Epithelial cell of proximal tubule (primary cell): ENCODE results near the gene NAV2. TPM values are rescaled to one million over a fixed set of nuclear protein-coding genes. Genes with fewer than 3 reads are reported as not detected.

Experiments used
- DNase-seq: peaks from one replicate; pipeline ENCODE4 v3.0.0-alpha.2; 2011; ENCODE audit warnings: low read depth
- H3K4me3 ChIP-seq: 2 replicates; pipeline ENCODE4 v1.5.1; 2011; ENCODE audit warnings: low read depth, mild to moderate bottlenecking, low read length
- total RNA-seq: library from RNA; depleted of rRNA; stranded (reverse); fragments of >200 nt; gene quantifications from 2 replicates; pipeline ENCODE4 v1.2.3, GENCODE V29; 2015
- TF ChIP-seq, protein P1 (sequence below): conservative IDR thresholded peaks from 2 replicates; pipeline ENCODE4 v1.5.1; 2012; ENCODE audit warnings: low read depth, mild to moderate bottlenecking, low read length

NAV2 gene
- total RNA-seq, 1 donor from 2014 or later: 19.0 TPM

DNA sequence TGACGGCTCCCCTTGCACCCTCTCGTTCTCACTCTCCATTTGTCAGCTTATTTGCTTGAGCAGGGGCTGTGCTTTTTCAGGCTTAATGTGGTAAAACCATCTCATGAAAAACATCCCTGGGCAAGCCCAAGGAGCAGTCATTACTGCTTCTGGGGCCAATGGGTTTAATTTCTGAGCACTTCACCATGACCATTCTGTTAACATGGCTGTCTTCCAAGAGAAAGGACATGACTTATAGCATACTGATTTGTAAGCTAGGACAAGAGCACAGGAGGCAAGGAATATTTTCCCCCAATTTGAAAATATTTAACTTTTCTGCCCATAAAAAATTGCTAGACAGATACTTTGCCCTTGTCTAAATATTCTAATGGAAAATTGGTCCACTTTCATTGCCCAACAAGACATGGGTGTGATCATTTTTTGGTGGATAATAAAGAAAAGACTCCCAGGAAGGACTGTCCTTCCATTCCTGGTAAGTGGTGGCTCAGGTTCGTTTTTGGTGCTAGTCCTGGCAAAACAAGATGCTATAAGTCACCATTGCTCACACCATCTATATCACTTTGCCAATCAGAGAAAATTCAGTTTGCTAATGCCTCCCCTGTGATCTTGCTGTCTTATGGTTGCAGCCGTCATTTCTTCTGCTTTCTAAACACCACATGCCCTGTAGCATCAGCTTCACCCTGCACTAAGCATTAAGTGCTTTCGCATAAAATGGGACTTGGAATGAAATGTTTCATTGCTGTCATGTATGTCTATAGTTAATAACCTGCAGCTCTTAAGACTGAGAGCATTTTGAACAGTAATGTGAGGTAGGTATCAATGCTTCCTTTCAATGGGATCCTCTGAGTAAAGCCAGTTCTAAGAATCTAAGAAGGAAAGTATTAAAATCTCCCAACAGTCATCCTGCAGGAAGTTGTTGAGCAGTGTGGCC, 339.1 kb downstream of the NAV2 start:
- TF ChIP-seq, protein P1, sequence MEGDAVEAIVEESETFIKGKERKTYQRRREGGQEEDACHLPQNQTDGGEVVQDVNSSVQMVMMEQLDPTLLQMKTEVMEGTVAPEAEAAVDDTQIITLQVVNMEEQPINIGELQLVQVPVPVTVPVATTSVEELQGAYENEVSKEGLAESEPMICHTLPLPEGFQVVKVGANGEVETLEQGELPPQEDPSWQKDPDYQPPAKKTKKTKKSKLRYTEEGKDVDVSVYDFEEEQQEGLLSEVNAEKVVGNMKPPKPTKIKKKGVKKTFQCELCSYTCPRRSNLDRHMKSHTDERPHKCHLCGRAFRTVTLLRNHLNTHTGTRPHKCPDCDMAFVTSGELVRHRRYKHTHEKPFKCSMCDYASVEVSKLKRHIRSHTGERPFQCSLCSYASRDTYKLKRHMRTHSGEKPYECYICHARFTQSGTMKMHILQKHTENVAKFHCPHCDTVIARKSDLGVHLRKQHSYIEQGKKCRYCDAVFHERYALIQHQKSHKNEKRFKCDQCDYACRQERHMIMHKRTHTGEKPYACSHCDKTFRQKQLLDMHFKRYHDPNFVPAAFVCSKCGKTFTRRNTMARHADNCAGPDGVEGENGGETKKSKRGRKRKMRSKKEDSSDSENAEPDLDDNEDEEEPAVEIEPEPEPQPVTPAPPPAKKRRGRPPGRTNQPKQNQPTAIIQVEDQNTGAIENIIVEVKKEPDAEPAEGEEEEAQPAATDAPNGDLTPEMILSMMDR: no peak
- no peak overlapping the region for H3K4me3 ChIP-seq
- DNase-seq: no peak

DNA sequence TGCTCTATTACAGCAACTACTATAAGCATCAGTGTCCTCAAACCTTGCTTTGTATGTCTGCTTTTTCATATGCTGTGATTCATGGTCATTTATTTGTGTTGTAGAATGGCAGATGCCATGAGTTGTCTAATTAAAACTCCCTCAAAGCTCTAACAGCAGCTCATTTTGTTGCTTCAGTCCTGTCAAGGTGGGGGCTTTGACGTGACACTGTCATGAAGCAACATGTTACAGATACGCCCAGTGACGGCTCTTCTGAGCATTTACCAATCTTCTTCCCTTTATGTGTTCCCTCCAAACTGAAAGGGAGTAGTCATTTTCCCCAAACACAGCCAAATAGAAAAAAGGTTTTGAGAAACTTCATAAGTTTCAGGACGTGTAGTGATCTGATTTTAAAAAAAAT, 340.9 kb downstream of the NAV2 start:
- no peak overlapping the region for H3K4me3 ChIP-seq
- TF ChIP-seq, protein P1: no peak
- DNase-seq: no peak

DNA sequence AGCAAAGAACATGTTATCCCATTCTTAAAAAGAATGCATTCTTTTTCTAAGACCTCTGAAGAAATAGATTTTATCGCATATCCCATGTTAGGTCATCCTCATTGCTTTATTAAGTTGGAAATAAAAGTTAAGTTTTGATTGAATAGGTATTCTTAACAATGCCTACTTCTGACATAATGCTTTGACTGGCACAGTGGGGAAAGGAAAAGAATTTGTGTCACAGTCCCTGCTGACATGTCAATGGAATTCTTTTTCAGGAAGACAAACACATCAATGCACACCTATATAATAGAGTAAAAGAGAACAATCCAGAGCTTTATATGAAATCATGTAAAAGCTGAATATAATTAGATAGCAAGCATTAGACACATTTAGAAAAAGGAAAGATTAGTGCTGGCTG, 341.9 kb downstream of the NAV2 start:
- H3K4me3 ChIP-seq: no peak overlapping the region
- DNase-seq: no peak
- TF ChIP-seq, protein P1: no peak

DNA sequence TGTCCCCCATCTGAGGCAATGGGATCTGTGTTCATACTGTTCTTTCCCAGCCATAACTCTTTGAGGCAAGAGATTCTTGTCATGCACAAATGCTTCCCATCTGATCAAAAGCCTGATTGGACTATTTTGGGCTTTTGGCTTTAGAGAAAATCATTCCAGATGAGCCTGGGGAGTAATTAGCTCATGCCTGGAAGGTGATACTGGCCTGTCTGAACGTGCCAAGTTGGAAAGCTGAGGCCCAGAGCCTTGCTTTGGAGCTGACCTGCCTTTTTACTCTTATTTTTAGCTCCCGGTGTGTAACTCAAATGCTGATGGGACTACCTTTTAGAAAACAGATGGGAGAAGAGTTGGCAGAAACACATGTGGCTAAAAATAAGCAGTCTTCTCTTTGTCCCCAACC, 342.7 kb downstream of the NAV2 start:
- DNase-seq: no peak
- no peak overlapping the region for H3K4me3 ChIP-seq
- TF ChIP-seq, protein P1: no peak

DNA sequence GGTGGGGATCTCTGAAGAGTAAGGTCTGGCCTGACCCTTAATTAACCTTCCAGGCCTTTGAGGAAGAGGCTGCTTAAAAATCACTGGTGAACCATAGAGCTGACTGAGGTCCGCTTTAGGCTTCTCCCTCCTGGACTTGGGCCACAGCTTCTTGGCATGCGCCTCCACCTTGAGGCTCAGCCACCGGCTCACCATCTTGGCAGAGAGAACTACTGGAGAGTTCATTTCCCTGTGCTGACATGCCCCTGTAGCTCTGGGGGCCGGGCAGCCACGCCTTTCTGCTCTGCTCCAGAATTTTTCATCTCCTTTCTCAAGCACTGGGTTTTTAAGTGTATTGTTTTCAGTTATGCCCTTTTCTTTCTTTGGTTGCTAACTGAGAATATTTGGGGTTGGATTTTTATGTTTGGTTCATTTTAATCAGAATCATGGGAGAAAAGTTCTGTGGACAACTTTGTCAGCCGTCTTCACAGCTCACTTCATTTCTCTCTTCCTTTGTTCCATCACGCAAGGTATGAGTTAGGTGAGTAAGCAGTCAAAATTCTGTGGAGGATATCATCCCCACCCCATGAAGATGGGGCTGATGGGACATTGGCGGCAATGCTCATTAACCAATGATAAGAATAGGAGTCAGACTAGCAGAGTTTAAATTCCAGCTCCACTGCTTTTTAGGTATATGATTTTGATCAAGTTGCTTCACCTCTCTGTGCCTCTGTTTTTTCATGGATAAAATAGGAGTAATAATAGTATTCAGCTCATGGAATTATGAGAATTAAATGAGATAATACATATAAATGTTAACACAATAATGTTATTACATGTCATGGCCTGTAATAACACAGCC, 343.7 kb downstream of the NAV2 start:
- TF ChIP-seq, protein P1: no peak
- no peak overlapping the region for H3K4me3 ChIP-seq
- DNase-seq: no peak

DNA sequence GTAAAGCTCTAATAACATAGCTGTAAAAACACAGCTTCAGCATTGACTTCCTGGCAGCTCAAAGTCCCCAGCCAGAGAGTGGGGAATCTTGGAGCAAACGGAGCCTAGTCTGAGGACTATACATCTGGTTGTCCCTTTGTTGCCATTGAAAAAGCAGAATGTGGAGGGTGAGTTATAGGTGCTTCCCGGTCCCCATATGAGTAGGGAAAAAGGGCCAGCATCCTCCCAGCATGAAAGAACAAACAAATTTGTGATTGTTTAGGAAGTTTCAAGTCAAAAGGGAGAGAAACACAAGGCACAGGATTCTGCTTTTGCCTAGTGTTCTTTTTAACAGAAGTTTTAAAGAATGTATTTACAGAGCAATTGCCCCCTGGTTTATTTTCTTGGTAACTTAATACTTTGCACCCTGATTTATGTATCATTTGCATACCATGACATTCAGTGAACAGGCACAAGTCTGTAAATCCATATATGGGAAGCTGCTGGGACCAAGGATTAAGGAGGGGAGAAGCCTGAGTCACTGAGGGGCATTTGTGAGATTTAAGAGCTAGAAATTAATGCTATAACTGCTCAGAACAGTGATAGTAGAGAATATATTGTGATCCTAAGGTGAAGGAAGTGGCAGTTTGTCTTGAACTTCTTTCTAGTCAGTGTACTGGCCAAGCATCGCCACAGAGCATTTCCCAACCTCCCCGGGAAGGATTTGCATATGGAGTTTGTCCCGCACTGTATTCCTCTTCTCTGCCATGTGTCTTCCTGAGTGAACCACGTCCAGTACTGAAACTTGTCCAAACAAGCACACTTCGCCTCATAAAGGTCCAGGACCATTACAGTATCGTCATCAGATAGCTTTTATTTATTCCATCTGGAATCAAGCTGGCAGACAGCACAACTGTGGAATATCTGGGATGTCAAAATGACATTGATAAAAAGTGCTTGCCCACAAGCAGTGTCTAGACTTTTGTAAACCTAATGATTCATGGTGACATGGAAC, 344.6 kb downstream of the NAV2 start:
- H3K4me3 ChIP-seq: no peak overlapping the region
- TF ChIP-seq, protein P1: no peak
- DNase-seq: no peak
